GM11168 (cell line): ENCODE results near the gene MCAT.
"Not testable (repeated sequence)": the region's sequence is repeated elsewhere in the genome, so short reads cannot be mapped to it uniquely, and the experiment has no call there.

ENCODE experiments used
- in situ Hi-C: fragments of 300-500 bp; cut with MboI; formaldehyde crosslinking; loops from one replicate; pipeline ENCODE4 v1.12.0; 2022; ENCODE audit warnings: low sequenced_read_pairs; ENCODE audit not compliant: unreplicated experiment

MCAT gene

DNA sequence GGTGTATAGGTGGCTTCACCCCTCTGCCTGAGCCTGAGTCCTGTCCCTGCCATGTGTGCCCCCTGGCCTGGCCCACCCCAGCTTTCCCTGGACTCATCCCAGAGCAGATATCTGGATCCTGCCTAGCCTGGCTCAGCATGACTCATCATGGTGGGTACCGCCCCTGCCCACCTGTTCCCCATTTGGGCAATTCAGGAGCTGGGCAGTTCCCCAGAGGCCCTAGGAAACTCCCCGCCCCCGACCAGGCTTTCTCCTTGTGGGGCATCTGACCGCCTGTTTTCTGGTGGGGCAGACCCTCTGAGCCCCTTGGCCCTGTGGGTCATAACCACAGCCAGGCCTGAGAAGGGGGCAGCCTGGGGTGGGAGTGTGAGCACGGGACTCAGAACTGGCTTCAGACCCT lies 12.6 kb upstream of the MCAT start:
- in situ Hi-C loops = no loop called here

DNA sequence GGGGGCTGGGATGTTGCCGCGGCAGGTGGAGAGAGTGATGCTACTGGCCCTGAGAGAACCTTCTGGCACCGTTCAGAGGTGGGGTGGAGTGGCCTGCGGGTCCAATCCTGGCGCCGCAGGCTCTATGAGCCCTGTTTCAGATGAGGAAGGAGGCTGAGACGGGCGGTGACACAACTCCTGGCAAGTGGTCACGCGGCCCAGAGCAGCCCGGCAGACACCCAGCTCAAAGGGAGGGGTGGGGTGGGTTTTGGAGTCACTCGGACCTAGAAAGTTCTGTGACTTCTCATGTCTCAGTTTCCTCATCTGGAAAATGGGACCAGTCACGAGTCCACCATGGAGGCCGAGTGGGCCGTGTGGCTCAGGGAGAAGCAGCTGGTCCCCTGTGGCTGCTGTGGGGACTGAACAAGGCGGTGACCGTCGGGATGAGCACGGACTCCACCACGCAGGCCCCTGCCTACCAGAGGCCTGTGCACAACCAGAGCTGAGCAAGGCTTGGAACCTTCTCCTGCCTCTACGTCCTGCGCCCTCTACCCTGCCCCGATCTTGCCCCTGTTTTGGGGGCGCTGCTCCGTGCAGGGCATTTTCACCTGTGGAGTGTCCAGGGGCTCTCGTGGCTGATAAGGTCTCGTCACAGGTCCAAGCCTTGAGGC lies 11.8 kb upstream of the MCAT start:
- in situ Hi-C loops = no loop called here

DNA sequence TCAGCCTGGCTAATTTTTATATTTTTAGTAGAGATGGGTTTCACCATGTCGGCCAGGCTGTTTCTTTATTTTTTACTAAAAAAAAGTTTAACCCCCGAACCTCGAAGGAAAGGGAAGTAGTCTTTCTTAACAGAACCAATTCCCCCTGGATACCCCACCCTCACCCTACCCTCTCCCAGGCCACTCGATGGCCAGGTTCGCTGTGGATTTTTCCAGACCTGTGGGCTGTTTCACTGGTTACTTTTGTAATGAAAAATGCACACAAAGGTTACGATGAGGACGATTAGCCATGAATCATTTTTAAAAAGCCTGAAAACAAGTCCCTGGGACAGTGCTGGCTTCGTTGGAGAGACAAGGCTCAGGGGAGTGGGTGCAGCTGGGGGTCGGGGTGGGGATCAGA lies 10.7 kb upstream of the MCAT start:
- in situ Hi-C loops = no loop called here

DNA sequence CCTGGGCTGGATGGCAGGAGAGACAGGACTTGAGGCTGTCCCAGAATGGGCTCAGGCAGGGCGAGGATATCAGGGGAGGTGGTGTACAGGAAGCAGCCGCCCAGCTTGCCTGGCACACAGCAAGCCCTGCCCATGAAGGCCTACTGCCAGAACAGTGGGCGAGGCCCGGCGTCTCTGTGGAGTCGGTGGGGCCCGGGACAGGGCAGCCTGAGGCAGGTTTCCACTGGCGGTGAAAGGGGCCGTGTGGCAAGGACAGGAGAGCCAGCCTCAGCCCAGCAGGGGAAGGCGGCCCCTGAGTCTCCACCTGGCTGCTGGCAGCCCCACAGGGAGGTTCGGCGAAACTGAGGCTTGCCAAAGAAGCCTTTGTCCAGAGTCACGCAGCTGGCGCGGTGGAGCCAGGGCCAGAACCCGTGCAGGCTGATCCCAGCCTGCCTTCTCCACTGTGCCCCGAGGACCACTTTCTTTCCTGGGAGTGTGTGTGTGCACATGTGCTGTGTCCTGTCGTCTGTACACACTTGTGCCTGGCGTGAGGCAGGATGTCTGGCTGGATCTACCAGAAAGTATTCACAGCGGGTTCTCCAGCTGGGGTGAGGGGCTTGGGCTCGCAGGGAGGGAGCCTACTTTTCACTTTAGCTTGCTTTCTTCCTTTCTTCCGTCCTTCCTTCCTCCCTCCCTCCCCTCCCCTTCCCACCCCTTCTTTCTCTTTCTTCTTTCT lies 9.3 kb upstream of the MCAT start:
- in situ Hi-C loops = no loop called here

DNA sequence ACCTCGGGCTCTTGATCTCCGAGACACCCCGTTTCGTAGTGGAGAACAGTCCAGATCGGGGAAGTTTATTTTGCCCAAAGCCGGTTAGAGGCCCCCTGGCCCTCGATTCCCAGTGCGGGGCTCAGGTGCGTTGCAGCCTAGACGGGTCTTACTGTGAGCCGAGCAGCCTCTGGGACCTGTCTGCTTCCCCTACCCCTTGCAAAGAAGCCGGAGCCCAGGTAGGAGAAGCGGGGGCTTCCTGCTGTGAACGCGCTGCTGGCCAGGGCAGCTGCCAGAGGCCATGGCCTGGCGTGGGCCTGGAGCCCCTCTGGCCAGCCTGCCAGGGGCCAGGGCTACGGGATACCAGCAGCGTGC lies 8.8 kb upstream of the MCAT start:
- in situ Hi-C loops = no loop called here

DNA sequence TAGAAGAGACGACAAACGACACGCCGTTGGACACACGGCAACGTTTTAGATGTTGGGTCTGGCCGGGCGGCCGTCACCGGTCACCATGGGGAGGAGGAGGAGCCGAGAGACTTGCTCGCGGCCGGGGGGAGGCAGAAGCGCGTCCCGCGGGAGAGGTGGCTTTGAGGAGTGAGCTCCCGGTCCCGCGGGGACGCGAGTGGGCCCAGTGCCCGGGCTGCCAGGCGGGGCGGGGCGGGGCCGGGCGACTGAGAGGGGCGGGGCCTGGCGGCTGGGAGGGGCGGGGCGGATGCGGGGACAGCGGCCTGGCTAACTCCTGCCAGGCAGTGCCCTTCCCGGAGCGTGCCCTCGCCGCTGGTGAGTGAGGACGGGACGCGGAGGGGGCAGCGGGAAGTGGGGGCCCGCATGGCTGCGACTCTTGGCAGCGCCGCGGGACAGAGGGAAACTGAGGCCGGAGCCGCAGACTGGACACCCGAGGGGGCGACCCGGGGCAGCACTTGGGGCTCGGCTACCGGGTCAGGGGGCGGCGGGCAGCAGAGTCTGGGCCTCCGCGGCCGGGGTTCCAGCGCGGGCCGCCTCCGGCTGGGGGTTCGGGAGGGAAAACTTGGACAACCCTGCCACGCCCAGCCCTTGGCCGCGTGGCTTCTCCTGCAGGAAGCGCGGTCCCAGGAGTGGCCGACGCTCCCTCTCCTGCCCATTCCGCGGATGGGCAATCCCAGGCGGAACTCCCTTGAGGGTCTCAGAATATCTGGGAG lies 8.2 kb upstream of the MCAT start, which contains the start of gene TSPO:
TSPO (plus strand) TSS at position 309 of the 752 bp plus-strand sequence. CDS start 7,680 bp downstream, outside the sequence.
- in situ Hi-C loops = no loop called here

DNA sequence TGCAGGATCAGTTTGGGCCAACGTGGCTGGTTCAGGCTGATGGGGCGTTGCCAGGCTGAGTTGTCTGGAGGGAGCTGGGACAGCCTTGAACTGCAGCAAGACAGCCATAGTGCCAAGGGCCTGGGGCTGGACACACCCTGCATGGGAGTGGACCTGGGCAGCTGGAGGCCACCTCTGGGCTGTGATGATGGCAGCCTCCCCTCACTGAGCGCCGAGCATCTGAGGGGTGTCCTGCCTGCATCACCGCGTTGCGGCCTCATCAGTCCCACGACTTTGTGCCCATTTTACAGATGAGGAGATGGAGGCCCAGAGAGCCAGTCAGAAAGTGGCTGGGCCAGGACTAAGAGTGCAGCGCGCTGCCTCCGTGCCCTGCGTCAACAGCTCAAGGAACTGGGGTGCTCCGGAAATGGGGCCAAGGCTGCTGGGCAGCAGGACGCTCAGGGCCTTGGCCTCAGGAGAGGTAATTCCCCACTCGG lies 7.6 kb upstream of the MCAT start:
- in situ Hi-C loops = no loop called here

DNA sequence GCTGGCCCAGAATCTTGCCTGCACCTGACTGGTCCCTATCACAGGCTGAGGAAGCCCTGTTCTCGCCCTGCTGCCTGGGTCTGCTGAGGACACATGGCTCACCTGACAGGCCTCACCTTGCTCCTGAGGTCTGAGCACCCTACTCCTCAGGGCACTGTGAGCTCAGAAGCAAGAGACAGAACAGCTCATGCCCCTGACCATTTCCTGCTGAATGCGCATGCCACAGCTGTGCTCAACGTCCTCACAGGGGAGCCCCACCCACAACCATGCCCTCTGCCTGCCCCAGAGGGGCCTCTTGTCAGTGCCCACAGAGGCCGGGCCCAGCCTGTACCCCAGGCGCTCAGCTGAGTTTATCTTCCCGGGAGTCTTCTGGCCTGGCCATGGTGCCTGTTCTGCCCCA lies 5.4 kb upstream of the MCAT start:
- in situ Hi-C loops = no loop called here

DNA sequence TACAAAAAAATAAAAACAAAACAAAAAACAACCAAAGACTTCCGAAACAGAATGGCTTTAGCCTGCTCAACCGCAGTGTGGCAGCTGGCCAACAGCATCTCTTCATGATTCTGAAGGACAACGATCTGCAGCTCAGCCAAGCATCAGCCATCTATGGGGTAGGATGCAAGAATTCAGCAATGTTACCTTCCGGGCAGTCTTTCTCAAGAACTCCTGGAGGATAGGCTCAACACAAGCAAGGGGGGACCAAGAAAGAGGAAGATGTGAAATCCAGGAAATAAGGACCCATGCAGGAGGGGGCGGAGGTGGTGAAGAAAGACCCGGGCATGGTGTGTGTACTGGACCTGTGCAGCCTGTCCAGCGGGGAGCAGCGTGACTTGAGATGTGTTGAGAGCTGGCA lies 4.6 kb upstream of the MCAT start:
- in situ Hi-C loops = no loop called here

DNA sequence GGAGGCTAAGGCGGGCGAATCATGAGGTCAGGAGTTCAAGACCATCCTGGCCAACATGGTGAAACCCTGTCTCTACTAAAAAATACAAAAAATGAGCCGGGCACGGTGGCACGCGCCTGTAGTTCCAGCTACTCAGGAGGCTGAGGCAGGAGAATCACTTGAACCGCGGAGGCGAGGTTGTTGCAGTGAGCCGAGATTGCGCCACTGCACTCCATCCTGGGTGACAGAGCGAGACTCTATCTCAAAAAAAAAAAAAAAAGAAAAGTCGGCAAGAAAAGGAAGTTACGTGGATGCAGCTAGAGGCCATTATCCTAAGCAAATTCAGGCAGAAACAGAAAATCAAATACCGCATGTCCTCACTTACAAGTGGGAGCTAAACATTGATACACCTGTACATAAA lies 3.1 kb upstream of the MCAT start:
- in situ Hi-C loops = not testable (repeated sequence)

DNA sequence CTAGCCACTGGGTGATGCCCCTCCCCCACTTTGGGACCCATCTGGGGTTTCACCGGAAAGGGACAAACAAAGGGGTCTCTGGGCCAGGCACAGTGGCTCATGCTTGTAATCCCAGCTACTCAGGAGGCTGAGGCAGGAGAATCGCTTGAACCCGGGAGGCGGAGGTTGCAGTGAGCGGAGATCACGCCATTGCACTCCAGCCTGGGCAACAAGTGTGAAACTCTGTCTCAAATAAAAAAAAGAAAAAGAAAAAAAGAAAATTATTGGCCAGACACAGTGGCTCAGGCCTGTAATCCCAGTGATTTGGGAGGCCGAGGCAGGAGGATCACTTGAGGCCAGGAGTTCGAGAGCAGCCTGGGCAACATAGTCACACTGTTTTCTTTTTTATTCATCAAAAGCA lies 2.2 kb upstream of the MCAT start:
- in situ Hi-C loops = not testable (repeated sequence)

DNA sequence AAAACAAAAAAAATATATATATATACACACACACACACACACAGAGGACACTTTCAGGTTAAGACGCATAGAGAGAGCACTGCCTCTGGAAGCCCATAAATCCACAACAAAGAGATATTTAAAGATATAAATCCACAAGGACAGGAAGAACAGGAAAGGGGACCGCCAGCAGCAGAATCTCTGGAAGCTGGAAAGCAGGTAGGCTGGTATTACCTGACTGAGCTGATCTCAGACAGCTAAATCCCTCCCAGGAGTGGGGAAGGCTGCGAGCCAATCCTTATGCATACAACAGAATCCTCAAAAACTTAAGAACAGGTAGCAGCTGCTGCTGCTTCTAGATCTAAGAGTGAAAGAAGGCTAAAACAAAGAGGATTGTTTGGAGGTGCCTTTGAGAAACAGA lies 1.8 kb upstream of the MCAT start:
- in situ Hi-C loops = no loop called here

DNA sequence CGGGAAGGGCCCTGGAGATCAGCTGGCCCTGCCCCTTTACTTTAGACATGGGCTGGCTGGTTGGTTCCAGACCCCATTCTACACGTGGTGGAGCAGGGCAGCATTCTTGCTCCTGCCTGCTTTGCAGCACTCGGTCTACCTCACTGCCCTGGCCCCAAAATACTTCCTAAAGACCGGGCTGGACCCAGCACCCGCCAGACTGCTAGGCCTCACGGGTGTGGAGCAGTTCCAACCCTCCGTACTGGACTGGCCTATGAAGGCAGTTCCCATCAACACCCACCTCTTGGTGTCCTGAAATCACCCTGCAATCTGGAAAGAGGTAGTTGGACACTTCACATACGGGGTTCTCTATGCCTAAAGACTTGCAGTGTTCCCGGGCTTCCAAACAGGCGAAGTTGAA lies 6.4 kb downstream of the MCAT start:
- in situ Hi-C loops = no loop called here

DNA sequence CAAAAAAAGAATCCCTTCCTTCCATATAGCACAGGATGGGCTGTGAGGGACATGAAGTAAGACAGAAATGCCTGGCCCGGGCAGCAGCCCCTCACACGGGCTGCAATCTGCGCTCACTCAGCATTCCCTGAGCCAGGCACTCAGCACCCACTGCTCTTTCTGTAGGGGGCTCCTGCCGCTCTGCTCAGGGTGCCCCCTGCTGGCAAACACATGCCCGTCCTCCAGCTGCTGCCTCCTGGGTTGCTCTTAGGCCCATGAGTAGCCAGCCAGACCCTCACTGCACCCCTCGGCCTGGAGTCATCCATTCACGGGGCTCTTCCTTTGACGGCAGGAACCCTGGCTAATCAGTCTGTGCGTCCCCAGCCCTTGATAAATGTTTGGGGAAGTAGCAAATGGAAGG lies 6.9 kb downstream of the MCAT start:
- in situ Hi-C loops = no loop called here

DNA sequence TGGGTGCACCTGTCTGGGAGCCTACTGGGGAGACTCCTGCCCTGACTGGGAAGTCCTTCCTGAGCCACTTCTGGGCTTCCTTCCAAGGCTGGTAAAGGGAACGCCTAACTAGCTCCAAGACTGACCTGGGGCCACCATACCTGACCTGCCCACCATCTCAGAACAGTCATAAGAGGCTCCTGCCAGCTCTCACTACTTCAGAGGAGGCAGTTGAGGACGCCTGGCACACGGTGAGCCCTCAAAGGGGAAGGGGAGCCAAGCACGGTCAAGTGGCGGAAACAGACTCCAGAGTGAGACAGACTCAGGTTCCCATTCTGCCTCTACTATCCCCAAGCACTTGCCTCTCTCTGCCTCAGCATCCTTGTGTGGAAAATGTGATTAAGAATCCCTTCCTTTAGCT lies 7.6 kb downstream of the MCAT start:
- in situ Hi-C loops = no loop called here

DNA sequence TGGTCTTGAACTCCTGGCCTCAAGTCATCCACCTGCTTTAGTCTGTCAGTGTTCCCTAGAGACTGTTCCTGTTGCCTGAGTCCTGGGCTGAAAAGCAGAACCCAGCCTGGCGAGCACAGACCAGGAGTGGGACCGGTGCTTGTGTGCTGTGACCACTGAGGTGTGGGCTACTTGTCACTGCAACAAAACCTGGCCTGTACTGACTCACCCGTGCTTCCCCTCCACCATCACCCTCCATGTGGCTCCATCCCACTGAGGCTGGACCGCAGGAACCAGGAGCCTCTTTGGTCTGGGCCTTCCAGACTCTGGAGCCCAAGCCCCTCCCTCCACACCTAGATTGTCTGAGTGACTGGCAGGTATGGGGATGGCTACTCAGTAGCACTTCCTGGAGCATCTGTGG lies 8.6 kb downstream of the MCAT start:
- in situ Hi-C loops = no loop called here

DNA sequence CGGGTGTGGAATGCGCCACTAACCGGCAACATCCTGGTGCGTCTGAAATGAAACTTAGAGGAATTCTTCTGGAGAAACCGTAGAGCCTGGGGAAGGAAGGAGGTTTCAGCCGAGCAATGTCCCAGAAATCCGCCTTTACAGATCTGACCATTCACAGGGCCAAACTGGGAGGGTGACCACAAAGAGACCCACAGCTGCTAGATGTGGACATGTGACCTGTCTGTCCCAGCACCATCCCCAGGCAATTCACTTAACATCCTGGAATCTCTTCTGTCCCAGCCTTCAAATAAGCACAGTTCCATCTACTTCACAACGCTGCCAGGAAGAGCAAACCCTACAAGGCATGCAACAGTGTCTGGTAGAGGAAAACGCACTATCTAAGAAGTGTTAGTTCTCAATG lies 9.8 kb downstream of the MCAT start:
- in situ Hi-C loops = no loop called here

DNA sequence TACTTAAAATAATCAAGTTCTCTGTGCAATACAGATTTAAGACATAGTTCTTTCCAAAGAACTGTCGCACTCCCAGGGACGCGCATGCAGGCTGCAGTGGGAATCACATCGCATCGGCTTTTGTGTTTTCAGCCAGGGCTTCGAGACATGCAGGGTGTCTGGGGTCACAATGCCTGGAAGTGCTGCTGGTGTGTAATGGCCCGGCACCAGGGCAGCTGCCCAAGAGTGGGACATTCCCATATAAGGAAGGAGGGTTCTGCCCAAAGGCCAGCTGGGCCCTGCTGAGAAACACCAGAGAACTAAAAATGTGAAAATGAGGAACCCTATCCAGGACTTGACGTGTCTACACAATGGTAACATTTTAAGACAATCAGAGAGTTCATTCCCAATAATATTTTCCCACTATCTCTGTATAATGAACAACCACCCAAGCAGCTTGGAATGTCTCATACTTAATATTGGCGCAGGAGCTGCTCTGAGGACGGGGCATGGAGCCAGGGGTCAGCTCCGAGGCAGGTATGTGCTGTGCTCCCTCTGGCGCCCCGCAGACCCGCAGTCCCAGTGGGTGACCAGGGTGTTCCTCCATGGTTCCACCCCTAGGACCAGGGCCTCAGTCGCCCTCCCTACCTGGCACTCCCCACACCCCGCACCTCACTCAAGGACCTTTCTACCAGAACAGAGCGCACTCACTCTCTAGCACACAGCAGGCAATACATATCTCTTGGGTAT lies 11.3 kb downstream of the MCAT start:
- in situ Hi-C loops = no loop called here

DNA sequence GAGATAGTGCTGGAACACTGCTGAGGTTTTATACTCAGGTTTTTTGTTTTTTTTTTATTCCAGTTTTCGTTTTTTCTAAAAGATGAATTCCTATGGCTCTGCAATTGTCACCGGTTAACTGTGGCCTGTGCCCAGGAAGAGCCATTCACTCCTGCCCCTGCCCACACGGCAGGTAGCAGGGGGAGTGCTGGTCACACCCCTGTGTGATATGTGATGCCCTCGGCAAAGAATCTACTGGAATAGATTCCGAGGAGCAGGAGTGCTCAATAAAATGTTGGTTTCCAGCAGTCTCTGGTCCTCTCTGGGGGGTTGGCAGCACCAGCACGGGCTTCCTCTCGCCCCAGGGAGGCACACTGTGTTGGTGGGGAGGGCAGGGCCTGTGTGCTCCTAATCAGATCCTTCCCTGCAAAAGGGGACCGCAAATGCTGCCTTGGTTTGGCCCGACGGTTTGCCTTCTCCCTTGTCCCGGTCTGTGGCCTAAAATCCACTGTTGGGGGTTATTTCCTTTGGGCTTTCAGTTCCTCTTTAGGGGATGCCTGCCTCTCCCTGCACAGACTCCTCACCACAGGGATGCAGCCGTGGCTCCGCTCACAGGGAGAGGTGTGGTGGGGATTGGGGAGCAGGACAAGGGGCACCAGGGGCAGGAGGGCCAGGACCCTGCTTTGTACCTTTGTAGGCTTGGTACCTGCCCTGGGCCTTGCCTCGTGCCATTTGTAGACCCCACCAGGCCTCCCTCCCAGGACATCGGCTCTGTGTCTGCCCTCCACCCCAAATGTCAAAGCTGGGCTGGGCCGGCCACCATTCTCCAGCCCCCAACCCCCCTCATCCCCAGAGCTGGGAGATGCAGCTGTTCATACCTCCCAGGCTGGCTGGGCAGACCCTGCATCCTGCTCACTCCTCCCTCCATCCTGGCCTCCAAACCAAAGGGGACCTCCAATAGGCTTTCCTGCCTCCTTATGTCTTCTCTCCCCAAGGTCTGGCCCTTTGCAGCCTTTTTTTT lies 13.5 kb downstream of the MCAT start:
- in situ Hi-C loops = no loop called here
